NB4 (cell line): Measurements from ENCODE around the gene ZNF497.

Source experiments
- DNase-seq: peaks from one replicate; pipeline ENCODE4 v3.0.0; 2010; ENCODE audit warnings: low read depth
- H3K4me3 ChIP-seq: one replicate; pipeline ENCODE4 v1.5.1; 2011; ENCODE audit warnings: mild to moderate bottlenecking, low read depth, low read length, moderate library complexity
- MYC ChIP-seq: IDR thresholded peaks from 2 replicates; pipeline ENCODE4 v1.6.1; 2011; ENCODE audit warnings: low read depth, low read length
- POLR2A ChIP-seq: IDR thresholded peaks from 2 replicates; pipeline ENCODE4 v1.6.1; 2011; ENCODE audit warnings: mild to moderate bottlenecking; ENCODE audit not compliant: insufficient read length; ENCODE audit errors: extremely low read depth
- TF ChIP-seq, protein P1 (sequence below): IDR thresholded peaks from one replicate; pipeline ENCODE4 v1.5.1; 2012; ENCODE audit warnings: low read depth, low read length
- TF ChIP-seq, protein P2 (sequence below): IDR thresholded peaks from 2 replicates; pipeline ENCODE4 v1.6.1; 2011; ENCODE audit warnings: low read depth, low read length

ZNF497 gene

DNA sequence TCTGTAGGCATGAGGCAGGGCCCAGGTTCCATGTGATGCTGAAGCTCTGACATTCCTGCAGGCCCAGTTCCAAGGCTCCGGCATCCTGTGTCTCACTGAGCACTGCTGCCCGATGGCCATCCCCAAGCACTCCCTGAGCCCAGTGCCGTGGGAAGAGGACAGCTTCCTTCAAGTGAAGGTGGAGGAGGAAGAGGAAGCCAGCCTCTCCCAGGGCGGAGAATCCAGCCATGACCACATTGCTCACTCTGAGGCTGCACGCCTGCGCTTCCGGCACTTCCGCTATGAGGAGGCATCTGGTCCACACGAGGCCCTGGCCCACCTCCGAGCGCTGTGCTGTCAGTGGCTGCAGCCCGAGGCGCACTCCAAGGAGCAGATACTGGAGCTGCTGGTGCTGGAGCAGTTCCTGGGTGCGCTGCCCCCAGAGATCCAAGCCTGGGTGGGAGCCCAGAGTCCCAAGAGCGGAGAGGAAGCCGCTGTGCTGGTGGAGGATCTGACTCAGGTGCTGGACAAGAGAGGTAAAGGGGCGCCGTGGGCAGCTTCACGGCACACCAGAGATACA is 27.8 kb downstream of the ZNF497 start:
- no peak overlapping the region for H3K4me3 ChIP-seq
- TF ChIP-seq, protein P1, sequence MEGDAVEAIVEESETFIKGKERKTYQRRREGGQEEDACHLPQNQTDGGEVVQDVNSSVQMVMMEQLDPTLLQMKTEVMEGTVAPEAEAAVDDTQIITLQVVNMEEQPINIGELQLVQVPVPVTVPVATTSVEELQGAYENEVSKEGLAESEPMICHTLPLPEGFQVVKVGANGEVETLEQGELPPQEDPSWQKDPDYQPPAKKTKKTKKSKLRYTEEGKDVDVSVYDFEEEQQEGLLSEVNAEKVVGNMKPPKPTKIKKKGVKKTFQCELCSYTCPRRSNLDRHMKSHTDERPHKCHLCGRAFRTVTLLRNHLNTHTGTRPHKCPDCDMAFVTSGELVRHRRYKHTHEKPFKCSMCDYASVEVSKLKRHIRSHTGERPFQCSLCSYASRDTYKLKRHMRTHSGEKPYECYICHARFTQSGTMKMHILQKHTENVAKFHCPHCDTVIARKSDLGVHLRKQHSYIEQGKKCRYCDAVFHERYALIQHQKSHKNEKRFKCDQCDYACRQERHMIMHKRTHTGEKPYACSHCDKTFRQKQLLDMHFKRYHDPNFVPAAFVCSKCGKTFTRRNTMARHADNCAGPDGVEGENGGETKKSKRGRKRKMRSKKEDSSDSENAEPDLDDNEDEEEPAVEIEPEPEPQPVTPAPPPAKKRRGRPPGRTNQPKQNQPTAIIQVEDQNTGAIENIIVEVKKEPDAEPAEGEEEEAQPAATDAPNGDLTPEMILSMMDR, result no peak
- TF ChIP-seq, protein P2, sequence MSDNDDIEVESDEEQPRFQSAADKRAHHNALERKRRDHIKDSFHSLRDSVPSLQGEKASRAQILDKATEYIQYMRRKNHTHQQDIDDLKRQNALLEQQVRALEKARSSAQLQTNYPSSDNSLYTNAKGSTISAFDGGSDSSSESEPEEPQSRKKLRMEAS, result no peak
- TF ChIP-seq POLR2A, result no peak
- TF ChIP-seq MYC, result no peak
- DNase-seq, result no peak

DNA sequence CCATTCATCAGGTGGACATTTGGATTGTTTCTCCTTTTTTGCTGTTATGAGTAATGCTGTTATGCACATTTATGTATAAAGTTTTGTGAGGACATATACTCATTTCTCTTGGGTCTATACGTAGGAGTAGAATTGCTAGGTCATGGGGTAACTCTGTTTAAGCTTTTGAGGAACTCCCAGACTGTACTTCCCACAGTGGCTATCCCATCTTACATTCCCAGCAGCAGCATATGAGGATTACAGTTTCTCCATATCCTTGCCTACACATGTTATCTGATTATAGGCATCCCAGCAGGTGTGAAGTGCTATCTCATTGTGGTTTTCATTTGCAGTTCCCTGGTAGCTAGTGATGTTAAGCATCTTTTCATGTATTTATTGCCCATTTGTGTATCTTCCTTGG is 29.9 kb downstream of the ZNF497 start:
- TF ChIP-seq, protein P2, result no peak
- no peak for TF ChIP-seq POLR2A
- no peak for TF ChIP-seq MYC
- TF ChIP-seq, protein P1, result no peak
- H3K4me3 ChIP-seq, result no peak overlapping the region
- no peak for DNase-seq

DNA sequence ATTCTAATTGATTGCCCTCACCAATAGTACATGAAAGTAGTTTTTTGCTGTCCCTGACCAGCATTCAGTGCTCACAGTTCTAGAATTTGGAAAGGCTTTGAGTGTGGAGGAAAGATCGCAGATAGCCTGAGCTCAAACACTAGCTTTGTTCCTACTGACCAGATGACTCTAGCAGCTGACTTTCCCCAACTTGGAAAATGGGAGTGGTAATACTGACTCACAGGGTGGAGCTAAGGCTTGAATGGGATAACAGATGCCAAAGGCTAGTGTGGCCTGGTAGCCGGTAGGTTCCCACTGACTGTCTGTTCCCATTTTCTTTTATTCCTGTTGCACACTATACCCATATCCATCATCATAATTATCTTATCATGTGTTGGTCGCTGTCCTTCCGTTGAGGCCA is 32.1 kb downstream of the ZNF497 start:
- no peak overlapping the region for H3K4me3 ChIP-seq
- TF ChIP-seq, protein P2, result no peak
- no peak for TF ChIP-seq POLR2A
- no peak for TF ChIP-seq MYC
- TF ChIP-seq, protein P1, result no peak
- DNase-seq, result no peak

DNA sequence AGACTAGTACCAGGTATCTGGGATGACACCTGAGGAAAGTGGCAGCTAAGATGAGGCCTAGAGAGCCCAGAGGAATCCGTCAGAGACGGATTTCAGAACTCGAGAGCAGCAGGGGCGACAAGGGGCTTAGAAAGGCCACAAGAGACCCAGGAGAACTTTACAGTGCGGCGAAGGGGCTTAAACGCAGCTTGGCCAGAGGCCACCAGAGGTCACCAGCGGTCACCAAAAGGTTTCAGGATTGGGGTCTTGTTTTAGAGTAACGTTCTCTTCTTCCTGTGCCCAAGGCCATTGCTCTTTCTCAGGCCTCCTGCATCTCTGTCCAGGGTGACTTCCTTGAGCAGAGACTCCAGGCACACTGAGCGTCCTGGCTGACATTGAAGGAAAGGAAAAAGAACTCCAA is 33.6 kb downstream of the ZNF497 start:
- peak; percentile 55 for DNase-seq
- no peak overlapping the region for H3K4me3 ChIP-seq
- TF ChIP-seq MYC (no peak), POLR2A (no peak)
- TF ChIP-seq, protein P1, result peak; percentile 39
- TF ChIP-seq, protein P2, result no peak

DNA sequence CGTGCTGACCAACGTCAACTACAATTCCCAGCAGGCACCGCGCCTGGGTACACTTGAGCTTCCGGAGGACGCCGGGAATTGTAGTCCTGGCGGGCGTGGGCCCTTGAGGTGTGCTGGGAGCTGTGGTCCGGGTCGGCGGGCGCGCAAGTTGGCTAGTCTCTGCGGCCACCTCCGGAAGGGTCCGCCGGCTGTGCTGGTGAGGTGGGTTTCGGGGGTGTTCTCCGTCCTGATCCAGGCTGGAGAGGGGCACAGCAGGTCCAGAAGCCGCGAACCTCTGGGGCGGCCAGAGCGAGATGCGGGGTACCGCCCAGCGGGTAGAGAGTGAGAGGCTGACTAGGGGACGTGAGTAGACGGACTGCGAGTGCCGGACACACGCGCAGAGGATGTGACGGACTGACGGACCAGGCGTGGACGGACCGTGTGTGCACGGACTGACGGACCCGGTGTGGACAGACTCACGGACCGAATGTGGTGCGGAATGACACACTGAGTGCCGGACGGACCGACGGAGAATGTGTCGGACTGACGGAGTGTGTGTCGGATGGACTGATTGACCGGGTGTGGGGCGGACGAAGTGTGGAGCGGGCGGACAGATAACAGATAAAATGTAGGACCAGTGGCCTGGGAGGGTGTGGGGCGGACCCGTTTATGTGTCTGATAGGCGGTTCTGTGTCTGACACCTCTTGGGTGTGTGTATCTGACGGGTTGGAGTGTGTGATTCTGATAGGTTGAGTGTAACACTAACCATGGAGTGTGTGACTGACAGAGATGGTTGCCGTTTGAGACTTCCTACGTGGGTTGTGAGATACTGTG is 35.4 kb downstream of the ZNF497 start, which contains the start of gene ZSCAN22:
TSS of gene ZSCAN22 (plus strand) at position 81 of the 813 bp plus-strand sequence. CDS start 7,809 bp downstream, outside the sequence.
- TF ChIP-seq MYC (peak; percentile 23; the same call in 1 of the 2 replicates), POLR2A (peak; percentile 18)
- TF ChIP-seq, protein P2, result no peak
- TF ChIP-seq, protein P1, result no peak
- H3K4me3 ChIP-seq, result peak within 1 kb of the TSS; percentile 91
- DNase-seq, result peak; percentile 92
